Activated CD4-positive, alpha-beta T cell treated with anti-CD3 and anti-CD28 coated beads, Interleukin-2, amount 10 ng/mL, durations not matched to agents 24 days and 14 days (primary cell): ENCODE measurements around the gene MSI2. TPM values are rescaled to one million over a fixed set of nuclear protein-coding genes. Genes with fewer than 3 reads are reported as not detected.

Source experiments
- DNase-seq: peaks from one replicate; pipeline ENCODE4 v3.0.0; 2022
- H3K27ac Mint-ChIP-seq: one replicate; pipeline ENCODE4 v1.8.0; 2022; ENCODE audit warnings: mild to moderate bottlenecking, mixed read lengths
- H3K27me3 Mint-ChIP-seq: one replicate; pipeline ENCODE4 v1.8.0; 2022; ENCODE audit warnings: mixed read lengths
- H3K36me3 Mint-ChIP-seq: one replicate; pipeline ENCODE4 v1.8.0; 2022; ENCODE audit warnings: low read depth, mild to moderate bottlenecking, mixed read lengths
- H3K4me1 Mint-ChIP-seq: one replicate; pipeline ENCODE4 v1.8.0; 2021; ENCODE audit warnings: mixed read lengths
- H3K4me3 Mint-ChIP-seq: one replicate; pipeline ENCODE4 v1.8.0; 2022; ENCODE audit warnings: mild to moderate bottlenecking, moderate library complexity, mixed read lengths
- H3K9me3 Mint-ChIP-seq: one replicate; pipeline ENCODE4 v1.8.0; 2021; ENCODE audit warnings: mixed read lengths
- intact Hi-C: fragments of 100-400 bp; cut with micrococcal nuclease; formaldehyde crosslinking; loops from one replicate; pipeline ENCODE4 v1.15.1; 2023
- total RNA-seq: library from RNA; stranded (reverse); gene quantifications from 2 replicates; pipeline ENCODE4 v1.2.3, GENCODE V29; 2022

Gene MSI2
- total RNA-seq, 1 donor from 2014 or later = 172 TPM

- intact Hi-C loops = loop anchor here (1.0 kb wide), 1 partner anchor 10 kb away; no protein-coding TSS in a partner anchor
- no peaks in the 10 kb centered on the region for H3K27me3 Mint-ChIP-seq
- H3K27ac Mint-ChIP-seq = peak overlapping the region; percentile 85
- peaks cover 66% of the 10 kb centered on the region for H3K4me1 Mint-ChIP-seq
- peaks cover under 1% of the 10 kb centered on the region for H3K9me3 Mint-ChIP-seq
- H3K4me3 Mint-ChIP-seq = peak overlapping the region; percentile 55
- no peak for DNase-seq
- H3K36me3 Mint-ChIP-seq = peaks cover 33% of the 10 kb centered on the region
Measured at GRCh38 chr17:57451643-57452042, 195.3 kb downstream of the MSI2 start.

GRCh38 chr17:57453841-57454425, 197.6 kb downstream of the MSI2 start:
- no peak overlapping the region for H3K4me3 Mint-ChIP-seq
- intact Hi-C loops = no loop called here
- peaks cover 60% of the 10 kb centered on the region for H3K4me1 Mint-ChIP-seq
- H3K27me3 Mint-ChIP-seq = no peaks in the 10 kb centered on the region
- no peak overlapping the region for H3K27ac Mint-ChIP-seq
- DNase-seq = no peak
- peaks cover 3% of the 10 kb centered on the region for H3K9me3 Mint-ChIP-seq
- peaks cover 34% of the 10 kb centered on the region for H3K36me3 Mint-ChIP-seq

GRCh38 chr17:57454729-57455062, 198.4 kb downstream of the MSI2 start:
- Mint-ChIP-seq H3K9me3 (peaks cover 3% of the 10 kb centered on the region), H3K27me3 (no peaks in the 10 kb centered on the region), H3K4me1 (peaks cover 62% of the 10 kb centered on the region), H3K4me3 (peak overlapping the region; percentile 47), H3K27ac (peak overlapping the region; percentile 94), H3K36me3 (peaks cover 40% of the 10 kb centered on the region)
- no peak for DNase-seq
- intact Hi-C loops = loop anchor here (1.0 kb wide), 1 partner anchor 9 kb away; no protein-coding TSS in a partner anchor

GRCh38 chr17:57455063-57455914, 199.0 kb downstream of the MSI2 start:
- peak overlapping the region; percentile 94 for H3K27ac Mint-ChIP-seq
- H3K4me1 Mint-ChIP-seq = peaks cover 64% of the 10 kb centered on the region
- intact Hi-C loops = loop anchor here (1.0 kb wide), 1 partner anchor 8 kb away; no protein-coding TSS in a partner anchor
- H3K36me3 Mint-ChIP-seq = peaks cover 43% of the 10 kb centered on the region
- peaks cover 3% of the 10 kb centered on the region for H3K9me3 Mint-ChIP-seq
- H3K4me3 Mint-ChIP-seq = peak overlapping the region; percentile 47
- DNase-seq = peak; percentile 78
- no peaks in the 10 kb centered on the region for H3K27me3 Mint-ChIP-seq

- no peak overlapping the region for H3K4me3 Mint-ChIP-seq
- peaks cover 3% of the 10 kb centered on the region for H3K9me3 Mint-ChIP-seq
- peaks cover 46% of the 10 kb centered on the region for H3K36me3 Mint-ChIP-seq
- peak overlapping the region; percentile 73 for H3K27ac Mint-ChIP-seq
- H3K4me1 Mint-ChIP-seq = peaks cover 66% of the 10 kb centered on the region
- H3K27me3 Mint-ChIP-seq = no peaks in the 10 kb centered on the region
- intact Hi-C loops = no loop called here
- no peak for DNase-seq
Measured at GRCh38 chr17:57456622-57457021, 200.3 kb downstream of the MSI2 start.

- H3K9me3 Mint-ChIP-seq = peaks cover 7% of the 10 kb centered on the region
- H3K4me3 Mint-ChIP-seq = no peak overlapping the region
- no peak overlapping the region for H3K27ac Mint-ChIP-seq
- intact Hi-C loops = no loop called here
- peaks cover 68% of the 10 kb centered on the region for H3K4me1 Mint-ChIP-seq
- no peaks in the 10 kb centered on the region for H3K27me3 Mint-ChIP-seq
- no peak for DNase-seq
- peaks cover 51% of the 10 kb centered on the region for H3K36me3 Mint-ChIP-seq
Measured at GRCh38 chr17:57457188-57457587, 200.9 kb downstream of the MSI2 start.

GRCh38 chr17:57458718-57459285, 202.5 kb downstream of the MSI2 start:
- Mint-ChIP-seq H3K4me1 (peaks cover 77% of the 10 kb centered on the region), H3K27ac (peak overlapping the region; percentile 93), H3K36me3 (peaks cover 52% of the 10 kb centered on the region), H3K27me3 (no peaks in the 10 kb centered on the region), H3K4me3 (peak overlapping the region; percentile 21), H3K9me3 (peaks cover 7% of the 10 kb centered on the region)
- DNase-seq = no peak
- intact Hi-C loops = no loop called here

- peak overlapping the region; percentile 93 for H3K27ac Mint-ChIP-seq
- H3K4me3 Mint-ChIP-seq = peak overlapping the region; percentile 21
- peaks cover 55% of the 10 kb centered on the region for H3K36me3 Mint-ChIP-seq
- intact Hi-C loops = no loop called here
- DNase-seq = peak; percentile 67
- H3K27me3 Mint-ChIP-seq = no peaks in the 10 kb centered on the region
- H3K9me3 Mint-ChIP-seq = peaks cover 7% of the 10 kb centered on the region
- H3K4me1 Mint-ChIP-seq = peaks cover 77% of the 10 kb centered on the region
Measured at GRCh38 chr17:57459286-57459915, 203.1 kb downstream of the MSI2 start.

GRCh38 chr17:57461082-57461481, 204.8 kb downstream of the MSI2 start:
- Mint-ChIP-seq H3K4me1 (peaks cover 71% of the 10 kb centered on the region), H3K27me3 (no peaks in the 10 kb centered on the region), H3K27ac (peak overlapping the region; percentile 97), H3K36me3 (peaks cover 50% of the 10 kb centered on the region), H3K4me3 (peak overlapping the region; percentile 52), H3K9me3 (peaks cover 7% of the 10 kb centered on the region)
- no peak for DNase-seq
- intact Hi-C loops = loop anchor here (5.0 kb wide), 2 partner anchors 141 to 179 kb away; no protein-coding TSS in a partner anchor

- H3K4me3 Mint-ChIP-seq = peak overlapping the region; percentile 66
- H3K27me3 Mint-ChIP-seq = no peaks in the 10 kb centered on the region
- no peak for DNase-seq
- peaks cover 43% of the 10 kb centered on the region for H3K36me3 Mint-ChIP-seq
- peaks cover 70% of the 10 kb centered on the region for H3K4me1 Mint-ChIP-seq
- peaks cover 5% of the 10 kb centered on the region for H3K9me3 Mint-ChIP-seq
- intact Hi-C loops = loop anchor here (2.0 to 5.0 kb wide), 3 partner anchors 140 to 205 kb away; partner anchors contain the start of gene MSI2
- H3K27ac Mint-ChIP-seq = peak overlapping the region; percentile 97
Measured at GRCh38 chr17:57462007-57462579, 205.8 kb downstream of the MSI2 start.

- H3K27ac Mint-ChIP-seq = peak overlapping the region; percentile 97
- peak; percentile 92 for DNase-seq
- peaks cover 5% of the 10 kb centered on the region for H3K9me3 Mint-ChIP-seq
- intact Hi-C loops = loop anchor here (1.0 to 5.0 kb wide), 6 partner anchors 8 to 206 kb away; partner anchors contain the start of gene MSI2
- H3K36me3 Mint-ChIP-seq = peaks cover 46% of the 10 kb centered on the region
- no peaks in the 10 kb centered on the region for H3K27me3 Mint-ChIP-seq
- peaks cover 73% of the 10 kb centered on the region for H3K4me1 Mint-ChIP-seq
- H3K4me3 Mint-ChIP-seq = peak overlapping the region; percentile 76
Measured at GRCh38 chr17:57463103-57463885, 207.0 kb downstream of the MSI2 start.

- Mint-ChIP-seq H3K27me3 (no peaks in the 10 kb centered on the region), H3K36me3 (peaks cover 40% of the 10 kb centered on the region), H3K4me1 (peaks cover 69% of the 10 kb centered on the region), H3K9me3 (peaks cover 5% of the 10 kb centered on the region), H3K4me3 (peak overlapping the region; percentile 61), H3K27ac (peak overlapping the region; percentile 97)
- intact Hi-C loops = loop anchor here (5.0 kb wide), 2 partner anchors 138 to 182 kb away; no protein-coding TSS in a partner anchor
- DNase-seq = no peak
Measured at GRCh38 chr17:57464191-57464864, 208.0 kb downstream of the MSI2 start.
